HepG2 (cell line): ENCODE results near the gene ZBTB47. TPM values are rescaled to one million over a fixed set of nuclear protein-coding genes. Genes with fewer than 3 reads are reported as not detected.
A peak's percentile ranks its signal among the peaks of the same experiment; 100 is the strongest.

Source experiments
- ATAC-seq: fragments of 200-7000 bp; cut with Tn5 transposase; 3 replicates; pipeline ENCODE4 v1.9.1; 2020; ENCODE audit warnings: mild to moderate bottlenecking, moderate library complexity
- BruUV-seq: library from RNA; stranded (reverse); fragments of 400-500 nt; replicated peaks from 2 replicates; lab custom pipeline; 2021; lab: Mats Ljungman, UMichigan
- CTCF ChIA-PET: fragments of 300-600 bp; formaldehyde crosslinking; extraction: SDS; loops from one replicate; lab custom pipeline; 2021; ENCODE audit warnings: low total read pairs, inconsistent platforms, low intra/inter-chr PET ratio; lab: Yijun Ruan, JAX
- POLR2A ChIA-PET: fragments of 350-600 bp; sonication (Branson Sonifier 250); formaldehyde crosslinking; loops from one replicate; lab custom pipeline; 2020; ENCODE audit warnings: antibody characterized with exemption, inconsistent platforms; lab: Yijun Ruan, JAX
- DNase-seq: peaks from one replicate; pipeline ENCODE4 v3.0.0-alpha.2; 2015; ENCODE audit warnings: low spot score
- FAIRE-seq: peaks from 3 replicates; lab custom pipeline; 2011; peaks lifted over from hg19 to GRCh38; lab: Jason Lieb, UNC
- H2AFZ ChIP-seq: one replicate; pipeline ENCODE4 v1.6.1; 2011; ENCODE audit warnings: low read length, inconsistent platforms
- H3K27ac ChIP-seq: fragments of 300-600 bp; 3 replicates; pipeline ENCODE4 v1.8.0; 2011; ENCODE audit warnings: mixed run types, mild to moderate bottlenecking, mixed read lengths, low read length, inconsistent platforms; ENCODE audit not compliant: insufficient read depth; ENCODE audit errors: extremely low read length
- H3K27me3 ChIP-seq, 2 experiments: fragments of 200-600 bp in 1 of 2; 2 replicates in 1 of 2; 3 replicates in 1 of 2; pipeline versions ENCODE4 v1.6.0 to v1.8.0; 2011; ENCODE audit warnings: low read length in 2 of 2, mild to moderate bottlenecking in 2 of 2, moderate library complexity in 2 of 2, inconsistent platforms in 1 of 2; ENCODE audit not compliant: insufficient read depth in 2 of 2, control insufficient read depth in 1 of 2
- H3K36me3 ChIP-seq, 2 experiments: fragments of 200-600 bp in 1 of 2; replicated peaks in 1 of 2; 2 replicates in 1 of 2; 3 replicates in 1 of 2; pipeline versions ENCODE4 v1.5.1 to v1.8.0; 2011; ENCODE audit warnings: low read length in 2 of 2, inconsistent platforms in 1 of 2; ENCODE audit not compliant: insufficient read depth in 2 of 2, control insufficient read depth in 1 of 2
- H3K4me1 ChIP-seq: 2 replicates; pipeline ENCODE4 v1.5.1; 2012; ENCODE audit warnings: low read length, inconsistent platforms; ENCODE audit not compliant: insufficient read depth
- H3K4me2 ChIP-seq: 2 replicates; pipeline ENCODE4 v1.6.0; 2011; ENCODE audit warnings: low read depth, low read length, inconsistent platforms
- H3K4me3 ChIP-seq, 3 experiments: fragments of 200-600 bp in 1 of 3; sonication (generic), shearing (Covaris generic) in 1 of 3; replicated peaks in 1 of 3; 2 replicates each; pipeline ENCODE4 v1.5.1; 2011 to 2016; ENCODE audit warnings: low read length in 3 of 3, inconsistent platforms in 2 of 3, low read depth in 2 of 3, mild to moderate bottlenecking in 2 of 3, control low read depth in 1 of 3, mixed read lengths in 1 of 3; ENCODE audit not compliant: insufficient read depth in 1 of 3
- H3K79me2 ChIP-seq: one replicate; pipeline ENCODE4 v1.6.1; 2011; ENCODE audit warnings: low read length, inconsistent platforms; ENCODE audit not compliant: insufficient read depth
- H3K9ac ChIP-seq: 2 replicates; pipeline ENCODE4 v1.6.0; 2011; ENCODE audit warnings: mild to moderate bottlenecking, low read depth, low read length, inconsistent platforms; ENCODE audit not compliant: insufficient read depth
- H3K9me3 ChIP-seq: 2 replicates; pipeline ENCODE4 v1.5.1; 2012; ENCODE audit warnings: mild to moderate bottlenecking, low read length
- H4K20me1 ChIP-seq: 2 replicates; pipeline ENCODE4 v1.6.0; 2011; ENCODE audit warnings: inconsistent platforms, mild to moderate bottlenecking, low read length, moderate library complexity; ENCODE audit not compliant: insufficient read depth
- EP300 ChIP-seq, 3 experiments: sonication (generic) in 1 of 3; formaldehyde crosslinking in 1 of 3; IDR thresholded peaks; 2 replicates each; pipeline versions ENCODE4 v1.5.1 to v1.6.1; 2011 to 2020; ENCODE audit warnings: low read depth in 2 of 3, low read length in 2 of 3, borderline replicate concordance in 1 of 3, improper control_type of control experiment in 1 of 3, mild to moderate bottlenecking in 1 of 3, missing genetic modification reagents in 1 of 3, moderate library complexity in 1 of 3
- GMEB2 ChIP-seq: IDR thresholded peaks from 2 replicates; pipeline ENCODE4 v1.6.1; 2016; ENCODE audit warnings: missing biosample characterization, missing genetic modification reagents, low read depth
- ZBTB4 ChIP-seq: sonication (generic); formaldehyde crosslinking; IDR thresholded peaks from 2 replicates; pipeline ENCODE4 v1.4.0; 2020; ENCODE audit warnings: missing genetic modification reagents, mild to moderate bottlenecking, borderline replicate concordance
- ZFP91 ChIP-seq: sonication (generic); formaldehyde crosslinking; IDR thresholded peaks from 2 replicates; pipeline ENCODE4 v1.9.0; 2022; ENCODE audit warnings: missing genetic modification reagents, mild to moderate bottlenecking, borderline replicate concordance
- ZNF879 ChIP-seq: sonication (generic); formaldehyde crosslinking; IDR thresholded peaks from 2 replicates; pipeline ENCODE4 v1.8.1; 2023; ENCODE audit warnings: missing genetic modification reagents
- WGBS: methylation state at CpG from one replicate; pipeline ENCODE4 v1.1.6; 2017; ENCODE audit warnings: low lambda C conversion rate; 5-methylcytosine and 5-hydroxymethylcytosine counted together
- in situ Hi-C: cut with HindIII; loops from 2 replicates; pipeline ENCODE4 v1.10.0; 2017; ENCODE audit warnings: low pct_unique_long_range_greater_than_20kb; ENCODE audit not compliant: extremely low pct_ligation_motif_present
- intact Hi-C: fragments of 100-400 bp; cut with micrococcal nuclease; formaldehyde crosslinking; loops from one replicate; pipeline ENCODE4 v1.10.0; 2022; ENCODE audit not compliant: unreplicated experiment
- polyA plus RNA-seq, 8 experiments: library from polyadenylated mRNA; depleted of rRNA in 3 of 8; stranded (reverse) in 7 of 8; unstranded in 1 of 8; fragments of >200 nt; fragmentation: Illumina TruSeq in 4 of 8; extraction: Trizol in 4 of 8; gene quantifications; 2 replicates each; pipeline versions ENCODE4 v1.2.1 to v1.2.3, GENCODE V29; 2011 to 2016; ENCODE audit warnings: low read depth in 4 of 8, missing spikeins in 1 of 8, mixed read lengths in 1 of 8; ENCODE audit not compliant: insufficient read depth in 1 of 8
- total RNA-seq, 5 experiments: library from RNA; depleted of rRNA; stranded (reverse); fragments of >200 nt; fragmentation: Illumina TruSeq; extraction: Trizol; gene quantifications; 2 replicates each; pipeline ENCODE4 v1.2.3, GENCODE V29; 2016; ENCODE audit warnings: low read depth in 1 of 5

ZBTB47 gene
- total and polyA plus RNA-seq, 2 of the 13 experiments (the other 11 are each of a cell fraction or from before 2014, with no cell fraction given) = 1.5 to 3.1 TPM

- Histone ChIP-seq H3K4me1 (no peaks in the 10 kb centered on the region), H3K9ac (no peak within 1 kb of the TSS), H3K36me3 (no peaks in the 10 kb centered on the region), H3K27ac (no peak within 1 kb of the TSS), H3K4me3 (no peak within 1 kb of the TSS), H3K27me3 (peaks cover 3 to 11% of the 10 kb centered on the region in 2 experiments; a peak in 2 of 5 replicates), H3K79me2 (no peaks in the 10 kb centered on the region), H4K20me1 (no peaks in the 10 kb centered on the region), H3K9me3 (no peaks in the 10 kb centered on the region), H2AFZ (no peak within 1 kb of the TSS), H3K4me2 (no peak within 1 kb of the TSS)
- DNase-seq = no peak
- TF ChIP-seq ZFP91 (CRISPR knock-in tag) = 0 out of 2 replicates have a peak, but pooled peaks have one; percentile 0
- TF ChIP-seq ZBTB4 = no peak
- no peak for TF ChIP-seq ZNF879 (CRISPR knock-in tag)
- no peak for TF ChIP-seq EP300 (IDR thresholded peaks at IDR 0.05; ENCODE audit: low read depth in 2 of 2, low read length in 2 of 2)
- TF ChIP-seq EP300 (CRISPR knock-in tag; IDR thresholded peaks at IDR 0.05; ENCODE audit: borderline replicate concordance) = no peak
- no peak for TF ChIP-seq GMEB2 (CRISPR knock-in tag)
- in situ Hi-C loops = no loop called here
- WGBS = 10% methylated on average over 5 of the region's 21 CpGs
- BruUV-seq = no TSS peak
- ChIA-PET CTCF (no interaction called here), POLR2A (no interaction called here)
- no peak for FAIRE-seq
- ATAC-seq = no peak
- intact Hi-C loops = no loop called here
Observed at GRCh38 chr3:42702066-42702951, 48.8 kb downstream of the ZBTB47 start, which contains the start of gene HHATL. TSS of gene HHATL (minus strand) at chr3:42702798. CDS start at chr3:42700826, 1,972 bp downstream.
